Endothelial cell of umbilical vein (primary cell): ENCODE measurements around the gene RAB5IF.

Source experiments
- CTCF ChIP-seq, 2 donors: IDR thresholded peaks; 1 replicate in 1 of 2; 2 replicates in 1 of 2; pipeline ENCODE4 v1.5.1; 2011; ENCODE audit warnings: low read length in 2 of 2, mild to moderate bottlenecking in 2 of 2, moderate library complexity in 2 of 2, control low read depth in 1 of 2, inconsistent platforms in 1 of 2, low read depth in 1 of 2; ENCODE audit not compliant: insufficient read depth in 1 of 2; ENCODE audit errors: extremely low read depth in 1 of 2
- POLR2A ChIP-seq: IDR thresholded peaks from 2 replicates; pipeline ENCODE4 v1.6.1; 2012; ENCODE audit warnings: low read depth, mild to moderate bottlenecking, control low read depth, low read length

GRCh38 chr20:36591854-36592641, 13.5 kb upstream of the RAB5IF start:
- TF ChIP-seq CTCF (IDR thresholded peaks at IDR 0.05; ENCODE audit: extremely low read depth in 1 of 2, insufficient read depth in 1 of 2, low read depth in 1 of 2, low read length in 2 of 2) (no peak), POLR2A (no peak)
